H9 (cell line): ENCODE data around the gene PPP1R26. TPM values are rescaled to one million over a fixed set of nuclear protein-coding genes. Genes with fewer than 3 reads are reported as not detected.
"Not testable (repeated sequence)": the region's sequence is repeated elsewhere in the genome, so short reads cannot be mapped to it uniquely, and the experiment has no call there.

ENCODE experiments used
- DNase-seq: peaks from one replicate; pipeline ENCODE4 v3.0.0-alpha.2; 2017
- H2AFZ ChIP-seq: one replicate; pipeline ENCODE4 v1.6.1; 2013; ENCODE audit warnings: mild to moderate bottlenecking, low read length, control low read depth, moderate library complexity
- H2AK5ac ChIP-seq: 2 replicates; pipeline ENCODE4 v1.6.1; 2013; ENCODE audit warnings: low read length, control low read depth, mixed read lengths; ENCODE audit not compliant: insufficient read length
- H2BK120ac ChIP-seq: one replicate; pipeline ENCODE4 v1.6.1; 2013; ENCODE audit warnings: low read depth, mild to moderate bottlenecking, low read length, control low read depth, inconsistent platforms; ENCODE audit not compliant: poor library complexity, severe bottlenecking
- H2BK12ac ChIP-seq: 2 replicates; pipeline ENCODE4 v1.6.1; 2013; ENCODE audit warnings: low read length, control low read depth, mixed read lengths, low read depth; ENCODE audit not compliant: insufficient read length
- H2BK15ac ChIP-seq: 2 replicates; pipeline ENCODE4 v1.6.1; 2013; ENCODE audit warnings: low read depth, low read length, control low read depth
- H2BK20ac ChIP-seq: one replicate; pipeline ENCODE4 v1.6.1; 2013; ENCODE audit warnings: low read depth, mild to moderate bottlenecking, low read length, control low read depth, inconsistent platforms; ENCODE audit not compliant: poor library complexity, severe bottlenecking
- H2BK5ac ChIP-seq: 2 replicates; pipeline ENCODE4 v1.6.1; 2013; ENCODE audit warnings: low read length, control low read depth, mixed read lengths; ENCODE audit not compliant: insufficient read length
- H3K14ac ChIP-seq: 2 replicates; pipeline ENCODE4 v1.6.1; 2013; ENCODE audit warnings: low read length, control low read depth; ENCODE audit not compliant: insufficient read depth
- H3K18ac ChIP-seq: 2 replicates; pipeline ENCODE4 v1.6.1; 2013; ENCODE audit warnings: low read depth, mild to moderate bottlenecking, mixed read lengths, low read length, control low read depth; ENCODE audit not compliant: insufficient read length
- H3K23ac ChIP-seq: 2 replicates; pipeline ENCODE4 v1.6.1; 2013; ENCODE audit warnings: low read length, control low read depth, mixed read lengths, low read depth; ENCODE audit not compliant: insufficient read length
- H3K23me2 ChIP-seq: 2 replicates; pipeline ENCODE4 v1.6.1; 2013; ENCODE audit warnings: low read depth, mild to moderate bottlenecking, mixed read lengths, low read length, control low read depth; ENCODE audit not compliant: insufficient read length, poor library complexity, severe bottlenecking
- H3K27ac ChIP-seq: 2 replicates; pipeline ENCODE4 v1.5.1; 2013; ENCODE audit warnings: low read length, control low read depth, mixed read lengths, low read depth; ENCODE audit not compliant: insufficient read length
- H3K27me3 ChIP-seq: 2 replicates; pipeline ENCODE4 v1.6.1; 2013; ENCODE audit warnings: low read length, control low read depth, inconsistent platforms; ENCODE audit not compliant: insufficient read depth
- H3K4ac ChIP-seq: 2 replicates; pipeline ENCODE4 v1.6.1; 2013; ENCODE audit warnings: low read depth, mild to moderate bottlenecking, control low read depth, inconsistent platforms, low read length, moderate library complexity
- H3K4me1 ChIP-seq: 2 replicates; pipeline ENCODE4 v1.6.1; 2013; ENCODE audit warnings: low read length, control low read depth, inconsistent platforms; ENCODE audit not compliant: insufficient read depth
- H3K4me2 ChIP-seq: 2 replicates; pipeline ENCODE4 v1.6.1; 2013; ENCODE audit warnings: low read length, control low read depth, mixed read lengths; ENCODE audit not compliant: insufficient read length, insufficient read depth
- H3K56ac ChIP-seq: 2 replicates; pipeline ENCODE4 v1.6.1; 2013; ENCODE audit warnings: low read depth, mild to moderate bottlenecking, mixed read lengths, low read length, control low read depth; ENCODE audit not compliant: insufficient read length
- H3K79me1 ChIP-seq: 2 replicates; pipeline ENCODE4 v1.6.1; 2013; ENCODE audit warnings: low read depth, mild to moderate bottlenecking, moderate library complexity, low read length, control low read depth, inconsistent platforms; ENCODE audit not compliant: insufficient read depth, poor library complexity, severe bottlenecking
- H3K79me2 ChIP-seq: 2 replicates; pipeline ENCODE4 v1.6.1; 2013; ENCODE audit warnings: low read length, control low read depth, inconsistent platforms; ENCODE audit not compliant: insufficient read depth
- H3K9ac ChIP-seq: 2 replicates; pipeline ENCODE4 v1.6.1; 2013; ENCODE audit warnings: low read length, control low read depth, mixed read lengths; ENCODE audit not compliant: insufficient read length; ENCODE audit errors: extremely low read depth
- H3K9me3 ChIP-seq: one replicate; pipeline ENCODE4 v1.6.1; 2013; ENCODE audit warnings: low read depth, low read length, inconsistent platforms; ENCODE audit not compliant: control insufficient read depth
- H3T11ph ChIP-seq: one replicate; pipeline ENCODE4 v1.6.1; 2013; ENCODE audit warnings: mild to moderate bottlenecking, low read length, control low read depth, inconsistent platforms
- H4K20me1 ChIP-seq: one replicate; pipeline ENCODE4 v1.6.1; 2013; ENCODE audit not compliant: control insufficient read depth, insufficient read length, insufficient read depth
- H4K5ac ChIP-seq: 2 replicates; pipeline ENCODE4 v1.6.1; 2013; ENCODE audit warnings: low read depth, mild to moderate bottlenecking, mixed read lengths, low read length, control low read depth; ENCODE audit not compliant: insufficient read length
- H4K8ac ChIP-seq: replicated peaks from 2 replicates; pipeline ENCODE4 v1.6.1; 2013; ENCODE audit warnings: low read length, control low read depth, mixed read lengths, low read depth; ENCODE audit not compliant: insufficient read length
- H4K91ac ChIP-seq: 2 replicates; pipeline ENCODE4 v1.6.1; 2013; ENCODE audit warnings: low read depth, mild to moderate bottlenecking, moderate library complexity, mixed read lengths, low read length, control low read depth; ENCODE audit not compliant: insufficient read length
- H3K27ac Mint-ChIP-seq, 3 experiments: 2 replicates in 2 of 3; 3 replicates in 1 of 3; pipeline ENCODE4 v1.8.0; 2020 to 2021; ENCODE audit warnings: mixed read lengths in 3 of 3, mild to moderate bottlenecking in 1 of 3, moderate library complexity in 1 of 3
- H3K27me3 Mint-ChIP-seq: 2 replicates; pipeline ENCODE4 v1.8.0; 2021; ENCODE audit warnings: low read depth, mild to moderate bottlenecking, moderate library complexity, mixed read lengths
- H3K36me3 Mint-ChIP-seq, 3 experiments: 2 replicates in 2 of 3; 3 replicates in 1 of 3; pipeline ENCODE4 v1.8.0; 2020 to 2021; ENCODE audit warnings: low read depth in 3 of 3, mixed read lengths in 3 of 3; ENCODE audit not compliant: insufficient read depth in 1 of 3
- H3K4me1 Mint-ChIP-seq, 2 experiments: 2 replicates each; pipeline ENCODE4 v1.8.0; 2020; ENCODE audit warnings: mixed read lengths in 2 of 2
- H3K4me3 Mint-ChIP-seq, 2 experiments: 2 replicates in 1 of 2; 3 replicates in 1 of 2; pipeline ENCODE4 v1.8.0; 2020 to 2021; ENCODE audit warnings: mild to moderate bottlenecking in 2 of 2, mixed read lengths in 2 of 2, moderate library complexity in 1 of 2
- H3K9me3 Mint-ChIP-seq, 2 experiments: 2 replicates in 1 of 2; 3 replicates in 1 of 2; pipeline ENCODE4 v1.8.0; 2020; ENCODE audit warnings: mild to moderate bottlenecking in 2 of 2, mixed read lengths in 2 of 2, moderate library complexity in 1 of 2
- CTCF ChIP-seq: fragments of 200-600 bp; sonication (generic); conservative IDR thresholded peaks from 3 replicates; pipeline ENCODE4 v1.8.0; 2021; ENCODE audit warnings: antibody characterized with exemption, mild to moderate bottlenecking
- WGBS: extraction: QIAGEN DNeasy Blood & Tissue Kit; methylation state at CpG from one replicate; pipeline ENCODE4 v1.1.7; 2013; ENCODE audit warnings: missing lambda C conversion rate, low lambda C conversion rate, mixed read lengths; ENCODE audit not compliant: insufficient read length; ENCODE audit errors: extremely low coverage; 5-methylcytosine and 5-hydroxymethylcytosine counted together
- total RNA-seq: library from RNA; stranded (reverse); gene quantifications from 2 replicates; pipeline ENCODE4 v1.2.1, GENCODE V29; 2021

The PPP1R26 gene
- total RNA-seq, 1 experiment from 2014 or later: 38.0 TPM

DNA sequence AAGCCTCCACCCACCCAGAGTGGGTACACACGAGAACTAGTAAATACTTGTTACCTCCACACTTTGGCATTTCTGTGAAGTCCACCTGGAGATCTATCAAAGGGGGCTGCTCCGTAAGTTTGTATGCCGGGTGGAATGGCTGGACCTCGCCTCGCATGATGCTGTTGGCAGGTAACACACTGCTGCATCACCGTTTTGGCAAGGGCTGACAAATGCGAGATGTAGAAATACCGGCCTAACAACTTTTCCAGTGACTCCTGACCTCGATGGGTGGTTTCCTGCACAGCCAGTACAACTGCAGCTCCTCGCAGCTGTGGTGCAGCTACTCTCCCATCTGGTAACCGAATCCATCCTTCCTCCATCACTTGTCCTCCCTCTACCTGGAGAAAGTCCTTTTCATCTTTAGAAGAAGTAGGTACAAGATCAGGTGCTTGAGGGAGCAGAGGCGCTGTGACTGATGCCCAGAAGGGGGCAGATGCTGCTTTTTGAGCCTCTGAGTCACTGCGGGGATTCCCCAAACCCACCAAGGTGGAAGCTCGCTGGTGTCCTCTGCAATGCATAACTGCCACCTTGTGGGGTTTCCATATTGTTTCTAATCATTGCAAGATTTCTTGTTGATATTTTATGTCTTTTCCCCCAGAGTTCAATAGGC lies 40.9 kb upstream of the PPP1R26 start:
- not testable (repeated sequence) for H2BK12ac ChIP-seq, H3K56ac ChIP-seq, H3K79me1 ChIP-seq, H3K27me3 ChIP-seq, H2BK120ac ChIP-seq, H3K36me3 Mint-ChIP-seq, H3K4me2 ChIP-seq, H4K91ac ChIP-seq, H2AK5ac ChIP-seq, H3K4me1 ChIP-seq, H2AFZ ChIP-seq, H3K9me3 ChIP-seq, H2BK15ac ChIP-seq, H3K9ac ChIP-seq, H3K27ac ChIP-seq, H3T11ph ChIP-seq, H3K23me2 ChIP-seq, H3K23ac ChIP-seq, H2BK5ac ChIP-seq, H4K8ac ChIP-seq, H3K18ac ChIP-seq, H3K27ac Mint-ChIP-seq, H3K79me2 ChIP-seq, H3K4ac ChIP-seq, H3K14ac ChIP-seq, H3K27me3 Mint-ChIP-seq, H2BK20ac ChIP-seq, H4K20me1 ChIP-seq, H4K5ac ChIP-seq
- Mint-ChIP-seq H3K4me1 (peaks cover 9 to 15% of the 10 kb centered on the region in 2 experiments), H3K9me3 (peaks cover 14 to 18% of the 10 kb centered on the region in 2 experiments), H3K4me3 (peak overlapping the region in 1 of 2 experiments; percentile 22; a peak in 1 of 5 replicates)
- peak; percentile 72 for TF ChIP-seq CTCF
- WGBS: no CpG with 5 or more reads among the region's 14 CpGs
- peak; percentile 64 for DNase-seq

GRCh38 chr9:135439514-135439913 lies 40.1 kb upstream of the PPP1R26 start:
- not testable (repeated sequence) for H3K23me2 ChIP-seq, H3K79me2 ChIP-seq, H3K36me3 Mint-ChIP-seq, H2AK5ac ChIP-seq, H2BK15ac ChIP-seq, H4K20me1 ChIP-seq, H3K4me3 Mint-ChIP-seq, H4K5ac ChIP-seq, H2BK20ac ChIP-seq, H2BK120ac ChIP-seq, H3K27me3 ChIP-seq, H2BK12ac ChIP-seq, H4K8ac ChIP-seq, H3K23ac ChIP-seq, H2BK5ac ChIP-seq, H3K9ac ChIP-seq, H3K14ac ChIP-seq, H3T11ph ChIP-seq, H3K56ac ChIP-seq, H2AFZ ChIP-seq, H3K4me1 ChIP-seq, H3K27ac Mint-ChIP-seq, H4K91ac ChIP-seq, H3K4me2 ChIP-seq, H3K4ac ChIP-seq, H3K18ac ChIP-seq, H3K27me3 Mint-ChIP-seq, H3K27ac ChIP-seq, H3K9me3 ChIP-seq, H3K79me1 ChIP-seq, DNase-seq
- peaks cover 13% of the 10 kb centered on the region in 2 experiments for H3K9me3 Mint-ChIP-seq
- no CpG with 5 or more reads among the region's 7 CpGs for WGBS
- peaks cover 9 to 18% of the 10 kb centered on the region in 2 experiments for H3K4me1 Mint-ChIP-seq
